Stimulated activated naive B cell treated with anti-CD40 and anti-IgM and Interleukin-4, amounts not matched to agents 10 μg/mL and 1 μg/mL and 100 μg/mL, for 72 hours (primary cell): Measurements from ENCODE around the gene SOAT1.

Experiments
- ATAC-seq, 2 donors: fragments of 150-1000 bp; cut with Tn5 transposase; replicated peaks; 2 replicates each; pipeline ENCODE4 v1.10.0; 2021; ENCODE audit warnings: moderate library complexity in 1 of 2
- DNase-seq: peaks from one replicate; pipeline ENCODE4 v3.0.0; 2021
- H3K27ac Mint-ChIP-seq: one replicate; pipeline ENCODE4 v1.8.0; 2022; ENCODE audit warnings: mild to moderate bottlenecking, mixed read lengths
- H3K27me3 Mint-ChIP-seq, 2 donors: one replicate each; pipeline ENCODE4 v1.8.0; 2022; ENCODE audit warnings: mixed read lengths in 2 of 2
- H3K36me3 Mint-ChIP-seq, 2 donors: one replicate each; pipeline ENCODE4 v1.8.0; 2022; ENCODE audit warnings: mixed read lengths in 2 of 2, mild to moderate bottlenecking in 1 of 2
- H3K4me1 Mint-ChIP-seq, 2 donors: one replicate each; pipeline ENCODE4 v1.8.0; 2022; ENCODE audit warnings: mixed read lengths in 2 of 2, mild to moderate bottlenecking in 1 of 2
- H3K4me3 Mint-ChIP-seq, 2 donors: one replicate each; pipeline ENCODE4 v1.8.0; 2022; ENCODE audit warnings: mild to moderate bottlenecking in 2 of 2, mixed read lengths in 2 of 2, moderate library complexity in 1 of 2
- H3K9me3 Mint-ChIP-seq, 2 donors: one replicate each; pipeline ENCODE4 v1.8.0; 2022; ENCODE audit warnings: mixed read lengths in 2 of 2, mild to moderate bottlenecking in 1 of 2

SOAT1 gene

GRCh38 chr1:179295164-179295755, 1.7 kb downstream of the SOAT1 start:
- ATAC-seq (no peak), DNase-seq (no peak)
- H3K4me3 Mint-ChIP-seq = peak overlapping the region; percentile 89 to 94
- peaks cover 22 to 28% of the 10 kb centered on the region in 2 donors for H3K36me3 Mint-ChIP-seq
- H3K9me3 Mint-ChIP-seq = peaks cover 0 to 2% of the 10 kb centered on the region in 2 donors
- H3K4me1 Mint-ChIP-seq = peaks cover 30 to 54% of the 10 kb centered on the region in 2 donors
- peak overlapping the region; percentile 85 for H3K27ac Mint-ChIP-seq
- H3K27me3 Mint-ChIP-seq = no peaks in the 10 kb centered on the region

GRCh38 chr1:179296356-179297104, 2.9 kb downstream of the SOAT1 start:
- Mint-ChIP-seq H3K9me3 (peaks cover 0 to 2% of the 10 kb centered on the region in 2 donors), H3K4me3 (peak overlapping the region; percentile 50 to 58), H3K27me3 (no peaks in the 10 kb centered on the region), H3K27ac (no peak overlapping the region), H3K36me3 (peaks cover 25 to 33% of the 10 kb centered on the region in 2 donors), H3K4me1 (peaks cover 33 to 63% of the 10 kb centered on the region in 2 donors)
- ATAC-seq (no peak), DNase-seq (no peak)

GRCh38 chr1:179297105-179297378, 3.4 kb downstream of the SOAT1 start:
- Mint-ChIP-seq H3K27ac (peak overlapping the region; percentile 59), H3K4me3 (peak overlapping the region; percentile 50 to 58), H3K27me3 (no peaks in the 10 kb centered on the region), H3K4me1 (peaks cover 34 to 68% of the 10 kb centered on the region in 2 donors), H3K9me3 (peaks cover 0 to 2% of the 10 kb centered on the region in 2 donors), H3K36me3 (peaks cover 27 to 36% of the 10 kb centered on the region in 2 donors)
- DNase-seq (no peak), ATAC-seq (peak in 1 of 2 donors; percentile 18)

GRCh38 chr1:179298952-179299351, 5.4 kb downstream of the SOAT1 start:
- no peaks in the 10 kb centered on the region for H3K27me3 Mint-ChIP-seq
- H3K4me3 Mint-ChIP-seq = peak overlapping the region in 1 of 2 donors; percentile 1
- peaks cover 35 to 52% of the 10 kb centered on the region in 2 donors for H3K36me3 Mint-ChIP-seq
- DNase-seq = no peak
- H3K27ac Mint-ChIP-seq = no peak overlapping the region
- ATAC-seq = peak; percentile 68 to 70
- peaks cover 0 to 2% of the 10 kb centered on the region in 2 donors for H3K9me3 Mint-ChIP-seq
- peaks cover 35 to 70% of the 10 kb centered on the region in 2 donors for H3K4me1 Mint-ChIP-seq

GRCh38 chr1:179300112-179300511, 6.5 kb downstream of the SOAT1 start:
- Mint-ChIP-seq H3K27me3 (no peaks in the 10 kb centered on the region), H3K4me3 (peak overlapping the region; percentile 47 to 74), H3K9me3 (peaks cover 0 to 2% of the 10 kb centered on the region in 2 donors), H3K27ac (peak overlapping the region; percentile 62), H3K36me3 (peaks cover 41 to 60% of the 10 kb centered on the region in 2 donors), H3K4me1 (peaks cover 34 to 77% of the 10 kb centered on the region in 2 donors)
- DNase-seq (no peak), ATAC-seq (peak; percentile 66 to 79)

GRCh38 chr1:179302070-179302469, 8.5 kb downstream of the SOAT1 start:
- peaks cover 28 to 70% of the 10 kb centered on the region in 2 donors for H3K4me1 Mint-ChIP-seq
- ATAC-seq (no peak), DNase-seq (no peak)
- no peaks in the 10 kb centered on the region for H3K27me3 Mint-ChIP-seq
- no peak overlapping the region for H3K4me3 Mint-ChIP-seq
- peaks cover 48 to 66% of the 10 kb centered on the region in 2 donors for H3K36me3 Mint-ChIP-seq
- no peak overlapping the region for H3K27ac Mint-ChIP-seq
- peaks cover 0 to 2% of the 10 kb centered on the region in 2 donors for H3K9me3 Mint-ChIP-seq

GRCh38 chr1:179303200-179303785, 9.7 kb downstream of the SOAT1 start:
- H3K27ac Mint-ChIP-seq = no peak overlapping the region
- H3K36me3 Mint-ChIP-seq = peaks cover 51 to 66% of the 10 kb centered on the region in 2 donors
- no peak for ATAC-seq
- peaks cover 0 to 2% of the 10 kb centered on the region in 2 donors for H3K9me3 Mint-ChIP-seq
- H3K27me3 Mint-ChIP-seq = no peaks in the 10 kb centered on the region
- H3K4me3 Mint-ChIP-seq = no peak overlapping the region
- DNase-seq = no peak
- peaks cover 22 to 58% of the 10 kb centered on the region in 2 donors for H3K4me1 Mint-ChIP-seq

- no peaks in the 10 kb centered on the region for H3K27me3 Mint-ChIP-seq
- no peaks in the 10 kb centered on the region for H3K9me3 Mint-ChIP-seq
- H3K4me3 Mint-ChIP-seq = no peak overlapping the region
- H3K4me1 Mint-ChIP-seq = peaks cover 13 to 39% of the 10 kb centered on the region in 2 donors
- H3K27ac Mint-ChIP-seq = no peak overlapping the region
- DNase-seq (no peak), ATAC-seq (no peak)
- peaks cover 42 to 59% of the 10 kb centered on the region in 2 donors for H3K36me3 Mint-ChIP-seq
Observed at GRCh38 chr1:179305450-179305849, 11.9 kb downstream of the SOAT1 start.

- no peaks in the 10 kb centered on the region for H3K9me3 Mint-ChIP-seq
- no peak overlapping the region for H3K4me3 Mint-ChIP-seq
- peaks cover 6 to 23% of the 10 kb centered on the region in 2 donors for H3K4me1 Mint-ChIP-seq
- no peaks in the 10 kb centered on the region for H3K27me3 Mint-ChIP-seq
- DNase-seq (no peak), ATAC-seq (no peak)
- H3K36me3 Mint-ChIP-seq = peaks cover 45 to 57% of the 10 kb centered on the region in 2 donors
- no peak overlapping the region for H3K27ac Mint-ChIP-seq
Observed at GRCh38 chr1:179310291-179310690, 16.7 kb downstream of the SOAT1 start.

GRCh38 chr1:179310721-179311120, 17.1 kb downstream of the SOAT1 start:
- ATAC-seq (no peak), DNase-seq (no peak)
- Mint-ChIP-seq H3K4me1 (peaks cover 6 to 19% of the 10 kb centered on the region in 2 donors), H3K4me3 (no peak overlapping the region), H3K27ac (no peak overlapping the region), H3K36me3 (peaks cover 42 to 54% of the 10 kb centered on the region in 2 donors), H3K27me3 (no peaks in the 10 kb centered on the region), H3K9me3 (no peaks in the 10 kb centered on the region)

GRCh38 chr1:179311149-179311700, 17.6 kb downstream of the SOAT1 start:
- Mint-ChIP-seq H3K36me3 (peaks cover 40 to 52% of the 10 kb centered on the region in 2 donors), H3K27ac (no peak overlapping the region), H3K27me3 (no peaks in the 10 kb centered on the region), H3K4me1 (peaks cover 6 to 14% of the 10 kb centered on the region in 2 donors), H3K9me3 (no peaks in the 10 kb centered on the region), H3K4me3 (no peak overlapping the region)
- no peak for DNase-seq
- no peak for ATAC-seq

GRCh38 chr1:179313004-179313403, 19.4 kb downstream of the SOAT1 start:
- Mint-ChIP-seq H3K27me3 (no peaks in the 10 kb centered on the region), H3K36me3 (peaks cover 32 to 41% of the 10 kb centered on the region in 2 donors), H3K4me1 (peaks cover 6 to 14% of the 10 kb centered on the region in 2 donors), H3K9me3 (no peaks in the 10 kb centered on the region), H3K4me3 (no peak overlapping the region), H3K27ac (no peak overlapping the region)
- DNase-seq (no peak), ATAC-seq (no peak)

GRCh38 chr1:179314928-179315327, 21.3 kb downstream of the SOAT1 start:
- Mint-ChIP-seq H3K36me3 (peaks cover 32 to 50% of the 10 kb centered on the region in 2 donors), H3K27me3 (no peaks in the 10 kb centered on the region), H3K27ac (no peak overlapping the region), H3K4me1 (peaks cover 8 to 20% of the 10 kb centered on the region in 2 donors), H3K4me3 (no peak overlapping the region), H3K9me3 (no peaks in the 10 kb centered on the region)
- DNase-seq (no peak), ATAC-seq (no peak)

- peaks cover 2 to 24% of the 10 kb centered on the region in 2 donors for H3K4me1 Mint-ChIP-seq
- H3K27ac Mint-ChIP-seq = no peak overlapping the region
Observed at GRCh38 chr1:179318491-179318890, 24.9 kb downstream of the SOAT1 start.

More at GRCh38 chr1:179318491-179318890, 24.9 kb downstream of the SOAT1 start:
- H3K4me3 Mint-ChIP-seq = no peak overlapping the region
- peaks cover 0 to 4% of the 10 kb centered on the region in 2 donors for H3K9me3 Mint-ChIP-seq
- no peaks in the 10 kb centered on the region for H3K27me3 Mint-ChIP-seq
- no peak for ATAC-seq
- H3K36me3 Mint-ChIP-seq = peaks cover 41 to 48% of the 10 kb centered on the region in 2 donors
- no peak for DNase-seq
